Thyroid gland (tissue), 4 donors: ENCODE data around the gene ST8SIA4.

Source experiments
- POLR2A ChIP-seq, 2 donors: fragments of 450-650 bp; IDR thresholded peaks; one replicate each; pipeline ENCODE4 v1.6.1; 2017; ENCODE audit warnings: antibody characterized with exemption in 2 of 2, mild to moderate bottlenecking in 2 of 2, moderate library complexity in 1 of 2
- TF ChIP-seq, protein P1 (sequence below), 6 experiments: fragments of 200-600 bp in 3 of 6; fragments of 450-650 bp in 3 of 6; sonication (generic) in 3 of 6; IDR thresholded peaks; one replicate each; pipeline ENCODE4 v1.5.1; 2016 to 2019; ENCODE audit warnings: antibody characterized with exemption in 6 of 6, mild to moderate bottlenecking in 2 of 6, inconsistent platforms in 1 of 6, moderate library complexity in 1 of 6

DNA sequence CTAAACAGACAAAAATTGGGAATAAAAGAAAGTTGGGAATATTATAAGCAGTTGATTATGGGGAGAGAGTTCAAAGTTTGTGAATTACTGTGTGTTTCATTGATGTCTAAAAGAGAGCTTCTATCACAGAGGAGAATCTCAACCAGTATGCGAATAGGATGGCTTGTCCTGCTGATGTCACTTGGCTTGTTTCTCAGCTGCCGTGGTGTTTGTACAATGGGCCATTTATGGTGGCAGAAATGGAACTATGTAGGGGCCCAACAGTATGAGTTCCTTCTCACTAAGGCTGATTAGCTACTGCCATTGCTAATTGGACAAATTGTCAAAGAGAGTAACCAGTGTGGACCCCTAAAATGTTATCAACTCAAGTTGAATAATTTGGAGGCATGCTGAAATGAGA is 103.9 kb downstream of the ST8SIA4 start:
- TF ChIP-seq, protein P1, sequence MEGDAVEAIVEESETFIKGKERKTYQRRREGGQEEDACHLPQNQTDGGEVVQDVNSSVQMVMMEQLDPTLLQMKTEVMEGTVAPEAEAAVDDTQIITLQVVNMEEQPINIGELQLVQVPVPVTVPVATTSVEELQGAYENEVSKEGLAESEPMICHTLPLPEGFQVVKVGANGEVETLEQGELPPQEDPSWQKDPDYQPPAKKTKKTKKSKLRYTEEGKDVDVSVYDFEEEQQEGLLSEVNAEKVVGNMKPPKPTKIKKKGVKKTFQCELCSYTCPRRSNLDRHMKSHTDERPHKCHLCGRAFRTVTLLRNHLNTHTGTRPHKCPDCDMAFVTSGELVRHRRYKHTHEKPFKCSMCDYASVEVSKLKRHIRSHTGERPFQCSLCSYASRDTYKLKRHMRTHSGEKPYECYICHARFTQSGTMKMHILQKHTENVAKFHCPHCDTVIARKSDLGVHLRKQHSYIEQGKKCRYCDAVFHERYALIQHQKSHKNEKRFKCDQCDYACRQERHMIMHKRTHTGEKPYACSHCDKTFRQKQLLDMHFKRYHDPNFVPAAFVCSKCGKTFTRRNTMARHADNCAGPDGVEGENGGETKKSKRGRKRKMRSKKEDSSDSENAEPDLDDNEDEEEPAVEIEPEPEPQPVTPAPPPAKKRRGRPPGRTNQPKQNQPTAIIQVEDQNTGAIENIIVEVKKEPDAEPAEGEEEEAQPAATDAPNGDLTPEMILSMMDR (IDR thresholded peaks at IDR 0.05) = no peak
- TF ChIP-seq POLR2A (IDR thresholded peaks at IDR 0.05) = no peak
